GM19023 (cell line): Measurements from ENCODE around the gene ALDH7A1.
"Not testable (repeated sequence)": the region's sequence is repeated elsewhere in the genome, so short reads cannot be mapped to it uniquely, and the experiment has no call there.

Source experiments
- ATAC-seq: cut with Tn5 transposase; IDR thresholded peaks from one replicate; pipeline ENCODE4 v1.9.1; 2021; ENCODE audit warnings: mild to moderate bottlenecking, moderate library complexity; ENCODE audit not compliant: unreplicated experiment

Gene ALDH7A1

DNA sequence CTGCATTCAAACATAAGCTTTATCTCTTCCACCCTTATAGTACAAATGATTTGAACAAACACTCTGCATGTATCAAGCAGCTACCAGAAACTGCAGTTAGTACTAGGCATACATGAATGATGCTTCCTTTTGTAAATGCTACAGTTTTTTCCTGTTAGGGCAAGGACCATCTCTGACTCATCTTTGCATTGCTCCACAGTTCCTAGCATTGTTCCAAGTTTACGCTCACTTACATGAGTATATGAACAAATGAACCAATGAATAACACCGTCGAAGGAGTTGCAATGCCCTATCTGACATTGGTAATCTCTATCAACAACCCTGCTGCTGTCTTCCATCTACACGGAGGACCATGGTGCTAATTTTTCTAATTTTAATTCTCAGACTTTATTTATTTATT lies 2.1 kb upstream of the ALDH7A1 start:
- ATAC-seq, result no peak

DNA sequence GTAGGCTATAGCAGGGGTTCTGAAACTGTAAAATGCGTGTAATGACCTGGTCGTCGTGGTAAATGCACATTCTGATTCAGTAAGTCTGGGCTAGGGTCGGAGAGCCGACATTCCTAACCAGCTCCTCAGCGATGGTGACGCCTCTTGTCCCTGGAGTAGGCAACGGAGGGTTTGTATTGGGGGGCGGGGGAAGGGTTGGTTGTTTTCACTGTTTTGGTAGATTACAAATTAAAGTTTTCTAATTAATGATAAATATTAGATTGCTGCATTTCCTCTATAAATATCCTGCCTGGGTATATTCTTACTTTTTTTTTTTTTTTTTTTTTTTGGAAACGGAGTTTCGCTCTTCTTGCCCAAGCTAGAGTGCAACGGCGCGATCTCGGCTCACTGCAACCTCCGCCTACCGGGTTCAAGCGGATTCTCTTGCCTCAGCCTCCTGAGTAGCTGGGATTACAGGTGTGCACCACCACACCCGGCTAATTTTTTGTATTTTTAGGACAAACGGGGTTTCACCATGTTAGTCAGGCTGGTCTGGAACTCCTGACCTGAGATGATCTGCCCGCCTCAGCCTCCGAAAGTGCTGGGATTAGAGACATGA lies 566 bp upstream of the ALDH7A1 start:
- peak; percentile 15 for ATAC-seq

DNA sequence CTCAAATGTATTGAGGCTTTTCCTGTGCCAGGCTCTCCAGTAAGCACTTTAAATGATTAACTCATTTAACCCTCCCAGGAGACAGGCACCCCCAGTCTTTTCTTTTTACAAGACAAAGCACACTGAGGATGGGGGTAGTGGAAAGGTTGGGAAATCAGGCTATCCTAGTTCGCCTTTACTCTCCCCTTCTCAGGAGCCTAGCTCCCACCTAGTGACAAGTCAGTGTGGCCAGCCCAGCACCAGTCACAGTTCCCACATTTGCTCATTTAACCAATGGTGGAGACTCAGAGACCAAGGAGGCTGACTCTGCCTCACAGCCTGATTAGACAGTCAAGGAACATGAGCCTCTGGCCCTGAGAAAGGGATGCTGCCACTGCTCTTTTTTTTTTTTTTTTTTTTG lies 3.5 kb downstream of the ALDH7A1 start:
- no peak for ATAC-seq

DNA sequence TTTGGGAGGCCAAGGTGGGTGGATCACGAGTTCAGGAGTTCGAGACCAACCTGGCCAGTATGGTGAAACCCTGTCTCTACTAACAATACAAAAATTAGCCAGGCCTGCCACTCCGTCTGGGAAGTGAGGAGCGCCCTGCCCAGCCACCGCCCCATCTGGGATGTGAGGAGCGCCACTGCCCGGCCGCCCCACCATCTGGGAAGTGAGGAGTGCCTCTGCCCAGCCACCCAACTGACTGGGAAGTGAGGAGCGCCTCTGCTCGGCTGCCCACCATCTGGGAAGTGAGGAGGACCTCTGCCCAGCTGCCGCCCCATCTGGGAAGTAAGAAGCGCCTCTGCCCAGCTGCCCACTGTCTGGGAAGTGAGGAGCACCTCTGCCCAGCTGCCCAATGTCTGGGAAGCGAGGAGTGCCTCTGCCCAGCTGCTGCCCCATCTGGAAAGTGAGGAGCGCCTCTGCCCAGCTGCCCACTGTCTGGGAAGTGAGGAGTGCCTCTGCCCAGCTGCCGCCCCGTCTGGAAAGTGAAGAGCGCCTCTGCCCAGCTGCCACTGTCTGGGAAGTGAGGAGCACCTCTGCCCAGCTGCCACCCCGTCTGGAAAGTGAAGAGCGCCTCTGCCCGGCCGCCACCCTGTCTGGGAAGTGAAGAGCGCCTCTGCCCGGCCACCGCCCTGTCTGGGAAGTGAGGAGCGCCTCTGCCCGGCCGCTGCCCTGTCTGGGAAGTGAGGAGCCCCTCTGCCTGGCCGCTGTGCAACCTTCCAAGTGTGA lies 5.3 kb downstream of the ALDH7A1 start:
- ATAC-seq, result no peak

- ATAC-seq, result no peak
Observed at GRCh38 chr5:126587551-126588390, 7.2 kb downstream of the ALDH7A1 start.

DNA sequence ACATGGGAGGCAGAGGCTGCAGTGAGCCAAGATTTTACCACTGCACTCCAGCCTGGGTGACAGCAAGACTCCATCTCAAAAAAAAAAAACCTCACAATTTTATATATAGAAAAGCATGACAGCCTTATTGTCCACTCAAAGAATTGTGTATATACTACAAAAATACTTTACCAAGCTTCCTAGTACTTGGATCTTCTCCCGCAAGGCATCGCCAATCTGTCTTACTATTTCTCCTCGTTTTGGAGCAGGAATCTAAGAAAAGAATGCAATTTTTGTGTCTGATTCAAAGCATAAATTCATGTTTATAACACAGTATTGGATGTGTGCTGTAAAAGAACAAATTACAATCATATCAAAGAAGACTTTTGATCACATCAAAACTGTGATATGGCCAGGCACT lies 11.3 kb downstream of the ALDH7A1 start:
- ATAC-seq, result no peak

DNA sequence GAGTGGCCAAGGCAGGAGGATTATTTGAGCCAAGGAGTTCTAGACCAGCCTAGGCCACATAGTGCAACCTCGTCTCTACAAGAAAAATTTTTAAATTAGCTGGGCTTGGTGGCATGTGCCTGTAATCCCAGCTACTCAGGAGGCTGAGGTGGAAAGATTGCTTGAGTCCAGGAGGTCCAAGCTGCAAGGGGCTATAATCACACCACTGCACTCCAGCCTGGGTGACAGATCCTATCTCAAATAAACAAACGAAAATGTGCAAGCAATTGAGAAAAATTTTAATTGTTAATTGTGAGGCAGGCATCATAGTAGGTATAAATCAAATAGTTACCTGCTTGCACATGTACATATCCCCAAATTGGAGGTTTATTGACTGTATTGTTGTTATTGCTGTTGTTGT lies 15.3 kb downstream of the ALDH7A1 start:
- ATAC-seq, result no peak

GRCh38 chr5:126577415-126577814 lies 17.6 kb downstream of the ALDH7A1 start:
- no peak for ATAC-seq

DNA sequence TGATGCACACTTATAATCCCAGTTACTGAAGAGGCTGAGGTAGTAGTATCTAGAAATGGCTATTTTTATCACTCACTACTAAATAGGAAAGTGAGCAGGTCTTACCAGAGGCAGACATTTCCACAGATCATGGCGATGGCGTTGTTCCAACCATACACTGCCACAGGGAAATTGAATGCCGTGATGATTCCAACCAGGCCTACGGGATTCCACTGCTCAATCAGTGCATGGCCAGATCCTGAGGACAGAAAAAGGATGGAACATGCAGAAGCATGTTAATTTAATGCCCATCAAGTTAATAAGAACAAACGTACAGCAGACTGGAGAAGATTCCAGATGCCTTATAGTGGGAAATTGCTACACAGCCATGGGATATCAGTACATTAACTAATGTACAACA lies 18.0 kb downstream of the ALDH7A1 start:
- ATAC-seq, result no peak

DNA sequence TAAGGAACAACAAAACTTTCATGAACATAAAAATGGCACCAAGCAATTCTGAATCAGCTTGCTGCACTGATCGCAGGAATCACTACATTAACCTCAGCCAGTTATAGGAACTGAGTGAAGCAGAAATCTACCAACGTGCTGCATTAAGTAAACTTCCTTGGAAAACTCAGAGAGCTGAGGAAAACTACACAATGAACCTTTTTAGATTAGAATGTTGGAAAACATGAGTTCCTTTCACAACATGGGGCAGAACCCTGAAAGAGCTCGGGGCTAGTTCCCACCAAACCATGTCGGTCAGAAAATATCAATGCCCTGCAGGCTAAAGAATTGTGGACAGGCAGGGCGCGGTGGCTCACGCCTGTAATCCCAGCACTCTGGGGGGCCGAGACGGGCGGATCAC lies 19.4 kb downstream of the ALDH7A1 start:
- ATAC-seq, result no peak

GRCh38 chr5:126568206-126568755 lies 26.7 kb downstream of the ALDH7A1 start:
- no peak for ATAC-seq

- peak; percentile 78 for ATAC-seq
Observed at GRCh38 chr5:126562823-126563222, 32.2 kb downstream of the ALDH7A1 start.

DNA sequence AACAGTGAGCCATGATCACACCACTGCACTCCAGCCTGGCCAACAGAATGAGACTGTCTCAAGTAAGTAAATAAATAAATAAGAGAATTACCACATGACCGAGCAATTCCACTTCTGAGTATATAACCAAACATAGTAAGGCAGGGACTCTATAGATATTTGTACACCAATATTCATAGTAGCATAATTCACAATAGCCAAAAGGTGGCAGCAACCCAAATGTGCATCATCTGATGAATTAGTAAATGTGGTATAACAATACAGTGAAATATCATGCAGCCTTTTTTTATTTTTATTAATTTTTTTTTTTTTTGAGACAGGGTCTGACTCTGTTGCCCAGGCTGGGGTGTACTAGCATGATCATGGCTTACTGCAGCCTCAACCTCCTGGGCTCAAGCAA lies 33.1 kb downstream of the ALDH7A1 start:
- ATAC-seq, result no peak

DNA sequence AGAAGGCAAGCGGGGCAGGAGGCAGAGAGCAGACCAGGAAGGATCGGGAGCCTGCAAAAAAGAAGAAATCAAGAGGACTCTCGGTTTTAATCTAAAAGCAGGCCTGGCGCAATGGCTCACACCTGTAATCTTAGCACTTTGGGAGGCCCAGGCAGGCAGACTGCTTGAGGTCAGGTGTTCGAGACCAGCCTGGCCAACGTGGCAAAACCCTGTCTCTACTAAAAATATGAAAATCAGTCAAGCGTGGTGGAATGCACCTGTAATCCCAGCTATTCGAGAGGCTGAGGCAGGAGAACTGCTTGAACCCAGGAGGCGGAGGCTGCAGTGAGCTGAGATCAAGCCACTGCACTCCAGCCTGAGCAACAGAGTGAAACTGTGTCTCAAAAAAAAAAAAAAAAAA lies 39.9 kb downstream of the ALDH7A1 start:
- ATAC-seq, result not testable (repeated sequence)

GRCh38 chr5:126552614-126553013 lies 42.4 kb downstream of the ALDH7A1 start:
- no peak for ATAC-seq

GRCh38 chr5:126544087-126544740 lies 50.8 kb downstream of the ALDH7A1 start:
- peak; percentile 72 for ATAC-seq

DNA sequence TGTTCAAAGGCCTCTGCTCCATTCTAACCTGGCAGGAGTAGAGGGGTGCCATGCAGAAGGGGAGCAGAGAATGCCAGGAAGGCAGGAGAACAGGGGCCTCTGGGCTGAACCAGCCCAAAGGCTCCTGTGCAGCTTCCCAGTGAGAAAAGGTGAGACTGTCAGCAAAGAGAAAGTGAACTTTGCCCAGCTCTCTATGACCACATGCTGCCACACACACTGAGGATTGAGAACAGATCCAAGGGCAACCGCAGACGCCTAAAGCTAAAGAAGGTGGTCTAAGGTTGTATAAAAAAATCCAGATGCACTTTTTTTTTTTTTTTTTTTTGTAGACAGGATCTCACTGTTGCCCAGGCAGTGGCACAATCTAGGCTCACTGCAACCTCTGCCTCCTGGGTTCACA lies 51.4 kb downstream of the ALDH7A1 start:
- ATAC-seq, result no peak

DNA sequence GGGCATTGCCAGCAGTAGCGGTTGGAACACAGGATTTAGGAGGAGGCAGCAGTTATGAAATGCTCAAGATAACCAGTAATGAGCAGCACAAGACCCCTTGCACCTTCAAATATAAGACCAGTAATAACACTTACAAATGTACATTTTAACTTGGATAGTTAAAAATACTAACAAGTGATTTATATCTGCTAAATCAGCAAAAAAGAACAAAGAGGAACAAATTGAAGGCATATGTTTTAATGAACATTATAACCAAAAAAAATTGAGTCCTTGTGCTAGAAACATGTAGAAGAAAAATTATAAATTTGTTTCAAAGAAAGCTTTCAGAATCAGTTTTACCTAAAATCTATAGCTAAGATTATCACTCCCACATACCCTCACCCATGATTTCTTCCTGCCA lies 52.0 kb downstream of the ALDH7A1 start:
- ATAC-seq, result no peak

GRCh38 chr5:126542441-126542840 lies 52.6 kb downstream of the ALDH7A1 start:
- no peak for ATAC-seq

GRCh38 chr5:126540631-126541030 lies 54.4 kb downstream of the ALDH7A1 start:
- no peak for ATAC-seq

- no peak for ATAC-seq
Observed at GRCh38 chr5:126538579-126538978, 56.4 kb downstream of the ALDH7A1 start.
